OCI-LY7 (cell line): ENCODE data around the gene IFNW1. TPM values are rescaled to one million over a fixed set of nuclear protein-coding genes. Genes with fewer than 3 reads are reported as not detected.

Experiments used
- BruUV-seq: library from RNA; stranded (reverse); fragments of 400-500 nt; replicated peaks from 2 replicates; lab custom pipeline; 2021; lab: Mats Ljungman, UMichigan
- CTCF ChIA-PET: fragments of 300-600 bp; sonication (Branson Sonifier 250); formaldehyde crosslinking; loops from one replicate; lab custom pipeline; 2022; ENCODE audit warnings: antibody characterized with exemption; ENCODE audit not compliant: unreplicated experiment; lab: Charles Lee
- POLR2A ChIA-PET: fragments of 300-600 bp; sonication (Branson Sonifier 250); formaldehyde crosslinking; loops from one replicate; lab custom pipeline; 2022; ENCODE audit warnings: antibody characterized with exemption; lab: Charles Lee
- DNase-seq: peaks from one replicate; pipeline ENCODE4 v3.0.0-alpha.2; 2015; ENCODE audit warnings: low spot score
- H2AFZ ChIP-seq: fragments of 200-600 bp; sonication (generic), shearing (Covaris generic); 2 replicates; pipeline ENCODE4 v1.6.1; 2014; ENCODE audit warnings: mild to moderate bottlenecking, antibody characterized with exemption, low read length, moderate library complexity
- H3K27ac ChIP-seq: fragments of 200-600 bp; sonication (generic); 2 replicates; pipeline ENCODE4 v1.5.1; 2014; ENCODE audit warnings: mixed run types, low read depth, mild to moderate bottlenecking, moderate library complexity, low read length, inconsistent platforms; ENCODE audit not compliant: poor library complexity, severe bottlenecking
- H3K36me3 ChIP-seq: fragments of 200-600 bp; sonication (generic); 2 replicates; pipeline ENCODE4 v1.6.1; 2014; ENCODE audit warnings: mild to moderate bottlenecking, antibody characterized with exemption, low read length, moderate library complexity, mixed read lengths; ENCODE audit not compliant: insufficient read depth
- H3K4me1 ChIP-seq: fragments of 200-600 bp; sonication (generic); 2 replicates; pipeline ENCODE4 v1.5.1; 2014; ENCODE audit warnings: mild to moderate bottlenecking, low read length; ENCODE audit not compliant: insufficient read depth, poor library complexity, severe bottlenecking
- H3K4me2 ChIP-seq: fragments of 200-600 bp; sonication (generic); 2 replicates; pipeline ENCODE4 v1.6.1; 2014; ENCODE audit warnings: mild to moderate bottlenecking, low read length
- H3K4me3 ChIP-seq: fragments of 200-600 bp; sonication (generic); 2 replicates; pipeline ENCODE4 v1.5.1; 2014; ENCODE audit warnings: mild to moderate bottlenecking, low read depth, low read length; ENCODE audit not compliant: poor library complexity, severe bottlenecking
- H3K79me2 ChIP-seq: fragments of 200-600 bp; sonication (generic); 2 replicates; pipeline ENCODE4 v1.6.1; 2016; ENCODE audit warnings: low read depth, mild to moderate bottlenecking, low read length, moderate library complexity, mixed read lengths; ENCODE audit not compliant: insufficient read depth
- H3K9me2 ChIP-seq: fragments of 200-600 bp; sonication (generic); 2 replicates; pipeline ENCODE4 v1.6.1; 2016; ENCODE audit warnings: mild to moderate bottlenecking, low read length, mixed read lengths; ENCODE audit not compliant: insufficient read depth
- H3K9me3 ChIP-seq: fragments of 200-600 bp; sonication (generic); 2 replicates; pipeline ENCODE4 v1.6.1; 2014; ENCODE audit warnings: mild to moderate bottlenecking, mixed run types, low read length, mixed read lengths
- H4K20me1 ChIP-seq: fragments of 200-600 bp; sonication (generic); 2 replicates; pipeline ENCODE4 v1.6.1; 2014; ENCODE audit warnings: mild to moderate bottlenecking, antibody characterized with exemption, low read length, moderate library complexity, mixed read lengths; ENCODE audit not compliant: insufficient read depth
- CTCF ChIP-seq: fragments of 200-600 bp; sonication (generic); conservative IDR thresholded peaks from 2 replicates; pipeline ENCODE4 v1.5.1; 2014; ENCODE audit warnings: mild to moderate bottlenecking, antibody characterized with exemption, low read length, moderate library complexity, mixed read lengths
- EZH2phosphoT487 ChIP-seq: fragments of 200-600 bp; sonication (generic); IDR thresholded peaks from 2 replicates; pipeline ENCODE4 v1.6.1; 2018; ENCODE audit warnings: low read depth, borderline replicate concordance, mild to moderate bottlenecking, mixed run types, antibody characterized with exemption, low read length, moderate library complexity, mixed read lengths
- intact Hi-C: fragments of 100-400 bp; cut with micrococcal nuclease; formaldehyde crosslinking; loops from one replicate; pipeline ENCODE4 v1.10.0; 2022; ENCODE audit not compliant: unreplicated experiment
- total RNA-seq, 2 experiments: library from RNA; depleted of rRNA in 1 of 2; stranded (reverse); fragments of >200 nt in 1 of 2; shearing (Covaris generic) in 1 of 2; gene quantifications; 2 replicates each; pipeline ENCODE4 v1.2.3, GENCODE V29; 2014 to 2022

The IFNW1 gene
- total RNA-seq, 2 experiments from 2014 or later, result not detected

- no TSS peak for BruUV-seq
- DNase-seq, result no peak
- Histone ChIP-seq H3K4me1 (peaks cover 7% of the 10 kb centered on the region), H3K79me2 (no peaks in the 10 kb centered on the region), H3K4me2 (no peak overlapping the region), H3K27ac (no peak overlapping the region), H3K4me3 (no peak overlapping the region), H3K9me3 (no peaks in the 10 kb centered on the region), H4K20me1 (no peaks in the 10 kb centered on the region), H3K36me3 (no peaks in the 10 kb centered on the region), H3K9me2 (no peaks in the 10 kb centered on the region), H2AFZ (no peak overlapping the region)
- CTCF ChIA-PET, result no interaction called here
- no peak for TF ChIP-seq EZH2phosphoT487
- TF ChIP-seq CTCF, result no peak
- intact Hi-C loops, result loop anchor here (10.0 kb wide), 1 partner anchor 418 kb away; the partner anchor contains the start of gene FOCAD
- POLR2A ChIA-PET, result interaction anchor here (0.6 to 1.1 kb wide), 3 partner anchors 10 to 15 kb away, joined by 3 to 5 read pairs (median 5); no protein-coding TSS in a partner anchor
Observed at GRCh38 chr9:21102305-21102704, 39.3 kb downstream of the IFNW1 start.

- no peaks in the 10 kb centered on the region for H3K9me2 ChIP-seq
- BruUV-seq, result no TSS peak
- ChIA-PET POLR2A (interaction anchor here (1.0 to 1.7 kb wide), 3 partner anchors 13 to 33 kb away, joined by 4 to 8 read pairs (median 4); no protein-coding TSS in a partner anchor), CTCF (interaction anchor here (1.4 kb wide), 1 partner anchor 13 kb away, joined by 3 read pairs; no protein-coding TSS in a partner anchor)
- peaks cover 20% of the 10 kb centered on the region for H3K4me1 ChIP-seq
- intact Hi-C loops, result loop anchor here (5.0 kb wide), 2 partner anchors 116 to 476 kb away; partner anchors contain the start of gene MLLT3
- no peaks in the 10 kb centered on the region for H3K9me3 ChIP-seq
- H3K27ac ChIP-seq, result no peak overlapping the region
- DNase-seq, result peak; percentile 7
- no peaks in the 10 kb centered on the region for H3K36me3 ChIP-seq
- no peaks in the 10 kb centered on the region for H3K79me2 ChIP-seq
- H3K4me3 ChIP-seq, result no peak overlapping the region
- H3K4me2 ChIP-seq, result no peak overlapping the region
- no peak for TF ChIP-seq CTCF
- TF ChIP-seq EZH2phosphoT487, result no peak
- no peak overlapping the region for H2AFZ ChIP-seq
- H4K20me1 ChIP-seq, result no peaks in the 10 kb centered on the region
Observed at GRCh38 chr9:21097817-21098216, 43.8 kb downstream of the IFNW1 start.

GRCh38 chr9:21096901-21097255, 44.8 kb downstream of the IFNW1 start:
- Histone ChIP-seq H3K79me2 (no peaks in the 10 kb centered on the region), H3K9me2 (no peaks in the 10 kb centered on the region), H4K20me1 (no peaks in the 10 kb centered on the region), H2AFZ (peak overlapping the region; percentile 68; the same call in 1 of the 2 replicates), H3K27ac (no peak overlapping the region), H3K9me3 (no peaks in the 10 kb centered on the region), H3K36me3 (no peaks in the 10 kb centered on the region), H3K4me1 (peaks cover 20% of the 10 kb centered on the region), H3K4me2 (peak overlapping the region; percentile 50), H3K4me3 (peak overlapping the region; percentile 29)
- BruUV-seq, result no TSS peak
- DNase-seq, result no peak
- no peak for TF ChIP-seq CTCF
- TF ChIP-seq EZH2phosphoT487, result no peak
- intact Hi-C loops, result loop anchor here (5.0 kb wide), 2 partner anchors 115 to 475 kb away; partner anchors contain the start of gene MLLT3
- ChIA-PET CTCF (interaction anchor here (0.5 to 1.4 kb wide), 4 partner anchors 14 to 67 kb away, joined by 3 read pairs; no protein-coding TSS in a partner anchor), POLR2A (interaction anchor here (1.0 to 1.7 kb wide), 8 partner anchors 14 to 728 kb away, joined by 3 to 8 read pairs (median 4); partner anchors contain the start of gene IFNB1)
